ENCODE measurements around the gene PALLD.

PALLD gene

GRCh38 chr4:168781926-168782325, 285.1 kb downstream of the PALLD start:
- no peak for TF ChIP-seq CTCF (IDR thresholded peaks at IDR 0.05; ENCODE audit: insufficient read depth, missing control alignments)
- DNase-seq (ENCODE audit: insufficient read length, low spot score) (no peak), FAIRE-seq (no peak)

- no peak for FAIRE-seq
- no peak for TF ChIP-seq CTCF (IDR thresholded peaks at IDR 0.05; ENCODE audit: insufficient read depth, missing control alignments)
- no peak for DNase-seq (ENCODE audit: insufficient read length, low spot score)
These were observed 285.6 kb downstream of the PALLD start for GRCh38 chr4:168782439-168782838.

GRCh38 chr4:168784786-168785461, 288.1 kb downstream of the PALLD start:
- FAIRE-seq (no peak), DNase-seq (ENCODE audit: insufficient read length, low spot score) (no peak)
- no peak for TF ChIP-seq CTCF (IDR thresholded peaks at IDR 0.05; ENCODE audit: insufficient read depth, missing control alignments)

- FAIRE-seq (no peak), DNase-seq (ENCODE audit: insufficient read length, low spot score) (no peak)
- TF ChIP-seq CTCF (IDR thresholded peaks at IDR 0.05; ENCODE audit: insufficient read depth, missing control alignments): no peak
These were observed 290.5 kb downstream of the PALLD start for GRCh38 chr4:168787334-168787733.

GRCh38 chr4:168787801-168788595, 291.1 kb downstream of the PALLD start:
- no peak for TF ChIP-seq CTCF (IDR thresholded peaks at IDR 0.05; ENCODE audit: insufficient read depth, missing control alignments)
- FAIRE-seq (no peak), DNase-seq (ENCODE audit: insufficient read length, low spot score) (no peak)

GRCh38 chr4:168790898-168791297, 294.0 kb downstream of the PALLD start:
- DNase-seq (ENCODE audit: insufficient read length, low spot score): no peak
- no peak for FAIRE-seq
- no peak for TF ChIP-seq CTCF (IDR thresholded peaks at IDR 0.05; ENCODE audit: insufficient read depth, missing control alignments)

- no peak for DNase-seq (ENCODE audit: insufficient read length, low spot score)
- FAIRE-seq: no peak
- TF ChIP-seq CTCF (IDR thresholded peaks at IDR 0.05; ENCODE audit: insufficient read depth, missing control alignments): no peak
These were observed 294.5 kb downstream of the PALLD start for GRCh38 chr4:168791376-168791775.

Measured in D721Med (cell line).